ENCODE results near the gene HPSE. TPM values are rescaled to one million over a fixed set of nuclear protein-coding genes. Genes with fewer than 3 reads are reported as not detected.

HPSE gene
- polyA plus RNA-seq, 1 of the 3 experiments (the other 2 are of a cell fraction) = 1.7 TPM

DNA sequence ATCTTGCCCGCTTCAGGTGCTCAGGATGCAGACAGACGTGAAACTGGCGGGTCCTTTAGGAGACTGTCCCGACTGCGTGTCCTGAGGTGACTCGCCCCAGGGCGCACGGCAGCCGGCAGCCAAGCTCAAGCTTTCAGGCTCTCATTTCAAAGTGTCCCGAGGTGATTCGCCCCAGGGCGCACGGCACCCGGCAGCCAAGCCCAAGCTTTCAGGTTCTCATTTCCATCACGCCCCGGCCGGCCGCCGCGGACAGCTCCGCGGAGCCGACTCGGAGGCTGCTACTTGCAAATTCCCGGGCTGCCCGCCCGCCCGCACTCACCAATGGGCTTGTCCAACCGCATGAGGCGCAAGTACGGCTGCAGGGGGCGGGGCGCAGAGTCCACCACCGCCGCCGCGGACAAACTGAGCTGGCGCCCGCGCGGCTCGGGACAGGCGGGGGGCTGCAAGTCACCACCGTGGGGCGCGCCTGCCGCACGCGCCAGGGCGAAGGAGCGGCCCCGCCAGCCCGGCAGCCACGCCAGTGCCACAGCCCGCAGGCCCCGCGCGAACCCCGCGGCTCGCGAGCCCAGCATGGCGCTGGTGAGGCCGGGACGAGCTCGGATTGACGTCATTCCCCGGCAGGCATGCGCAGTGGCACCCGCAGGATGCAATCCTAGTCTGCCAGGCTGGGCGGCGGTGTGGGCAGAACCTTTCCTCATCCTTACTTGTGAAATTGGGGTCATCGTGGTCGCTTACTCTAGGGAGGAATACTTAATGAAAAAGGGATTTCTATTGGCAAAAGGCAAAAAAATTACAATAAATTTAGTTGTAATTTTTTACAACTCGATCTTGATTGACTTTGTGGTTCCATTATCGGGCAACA is 50.2 kb downstream of the HPSE start, which contains the start of gene COQ2 (continued):
- TF ChIP-seq TAF1 (IDR thresholded peaks at IDR 0.05; ENCODE audit: borderline replicate concordance, low read depth, low read length) (peak; percentile 83), FOXJ3 (CRISPR knock-in tag; IDR thresholded peaks at IDR 0.05) (no peak), EZH2phosphoT487 (IDR thresholded peaks at IDR 0.05; ENCODE audit: borderline replicate concordance, low read depth) (no peak)
- TF ChIP-seq, protein P1, sequence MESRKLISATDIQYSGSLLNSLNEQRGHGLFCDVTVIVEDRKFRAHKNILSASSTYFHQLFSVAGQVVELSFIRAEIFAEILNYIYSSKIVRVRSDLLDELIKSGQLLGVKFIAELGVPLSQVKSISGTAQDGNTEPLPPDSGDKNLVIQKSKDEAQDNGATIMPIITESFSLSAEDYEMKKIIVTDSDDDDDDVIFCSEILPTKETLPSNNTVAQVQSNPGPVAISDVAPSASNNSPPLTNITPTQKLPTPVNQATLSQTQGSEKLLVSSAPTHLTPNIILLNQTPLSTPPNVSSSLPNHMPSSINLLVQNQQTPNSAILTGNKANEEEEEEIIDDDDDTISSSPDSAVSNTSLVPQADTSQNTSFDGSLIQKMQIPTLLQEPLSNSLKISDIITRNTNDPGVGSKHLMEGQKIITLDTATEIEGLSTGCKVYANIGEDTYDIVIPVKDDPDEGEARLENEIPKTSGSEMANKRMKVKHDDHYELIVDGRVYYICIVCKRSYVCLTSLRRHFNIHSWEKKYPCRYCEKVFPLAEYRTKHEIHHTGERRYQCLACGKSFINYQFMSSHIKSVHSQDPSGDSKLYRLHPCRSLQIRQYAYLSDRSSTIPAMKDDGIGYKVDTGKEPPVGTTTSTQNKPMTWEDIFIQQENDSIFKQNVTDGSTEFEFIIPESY (IDR thresholded peaks at IDR 0.05; ENCODE audit: borderline replicate concordance, low read depth) = no peak; the same call in 1 of the 2 replicates

DNA sequence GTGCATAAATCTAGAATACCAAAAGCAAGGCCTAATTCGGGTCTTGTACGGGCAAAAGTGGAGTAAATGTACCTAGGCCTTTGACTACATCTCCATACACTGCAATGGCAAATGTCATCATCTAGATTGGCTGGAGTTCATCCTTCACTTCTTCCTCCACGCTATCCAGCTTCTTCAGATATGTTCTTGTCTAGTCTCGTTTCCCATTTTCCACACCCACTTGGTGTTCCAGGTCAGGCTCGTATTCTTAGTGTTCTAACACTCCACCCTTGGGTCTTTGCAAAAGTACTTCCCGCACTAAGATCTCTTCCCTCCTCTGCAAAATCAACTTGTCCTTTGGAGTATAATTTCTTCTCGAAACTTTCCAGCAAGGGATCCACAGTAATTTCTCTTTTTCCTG is 51.5 kb downstream of the HPSE start:
- DNase-seq = no peak
- H3K9me2 ChIP-seq = no peaks in the 10 kb centered on the region
- H3K27me3 ChIP-seq (ENCODE audit: insufficient read depth) = no peaks in the 10 kb centered on the region
- 98% methylated on average over 7 of the region's 7 CpGs for WGBS (ENCODE audit: low lambda C conversion rate)
- no peaks in the 10 kb centered on the region for H3F3A ChIP-seq (replicated peaks; ENCODE audit: insufficient read depth)
- H3K4me3 ChIP-seq (ENCODE audit: low read depth in 2 of 2, low read length in 1 of 2) = peak overlapping the region in 1 of 2 experiments; percentile 79; a peak in 1 of 4 replicates
- ChIA-PET POLR2A (no interaction called here), CTCF (interaction anchor here (1.1 to 3.2 kb wide), 5 partner anchors 22 to 401 kb away, joined by 3 to 16 read pairs (median 4); no protein-coding TSS in a partner anchor)
- no peaks in the 10 kb centered on the region for H3K9me3 ChIP-seq
- no peak overlapping the region for H3K27ac ChIP-seq (ENCODE audit: low read depth in 2 of 2, low read length in 1 of 2)
- H4K20me1 ChIP-seq (ENCODE audit: insufficient read depth) = no peaks in the 10 kb centered on the region
- H3K4me2 ChIP-seq = peak overlapping the region; percentile 95; the same call in 1 of the 2 replicates
- TF ChIP-seq, protein P2, sequence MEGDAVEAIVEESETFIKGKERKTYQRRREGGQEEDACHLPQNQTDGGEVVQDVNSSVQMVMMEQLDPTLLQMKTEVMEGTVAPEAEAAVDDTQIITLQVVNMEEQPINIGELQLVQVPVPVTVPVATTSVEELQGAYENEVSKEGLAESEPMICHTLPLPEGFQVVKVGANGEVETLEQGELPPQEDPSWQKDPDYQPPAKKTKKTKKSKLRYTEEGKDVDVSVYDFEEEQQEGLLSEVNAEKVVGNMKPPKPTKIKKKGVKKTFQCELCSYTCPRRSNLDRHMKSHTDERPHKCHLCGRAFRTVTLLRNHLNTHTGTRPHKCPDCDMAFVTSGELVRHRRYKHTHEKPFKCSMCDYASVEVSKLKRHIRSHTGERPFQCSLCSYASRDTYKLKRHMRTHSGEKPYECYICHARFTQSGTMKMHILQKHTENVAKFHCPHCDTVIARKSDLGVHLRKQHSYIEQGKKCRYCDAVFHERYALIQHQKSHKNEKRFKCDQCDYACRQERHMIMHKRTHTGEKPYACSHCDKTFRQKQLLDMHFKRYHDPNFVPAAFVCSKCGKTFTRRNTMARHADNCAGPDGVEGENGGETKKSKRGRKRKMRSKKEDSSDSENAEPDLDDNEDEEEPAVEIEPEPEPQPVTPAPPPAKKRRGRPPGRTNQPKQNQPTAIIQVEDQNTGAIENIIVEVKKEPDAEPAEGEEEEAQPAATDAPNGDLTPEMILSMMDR (IDR thresholded peaks at IDR 0.05) = no peak
- TF ChIP-seq NFIC (IDR thresholded peaks at IDR 0.05; ENCODE audit: borderline replicate concordance) (no peak), TCF12 (IDR thresholded peaks at IDR 0.05) (no peak), FOSL2 (IDR thresholded peaks at IDR 0.05; ENCODE audit: borderline replicate concordance, low read depth) (no peak), NRF1 (IDR thresholded peaks at IDR 0.05; ENCODE audit: low read depth, low read length) (no peak), RAD21 (IDR thresholded peaks at IDR 0.05; ENCODE audit: low read length) (no peak), RXRA (IDR thresholded peaks at IDR 0.05; ENCODE audit: borderline replicate concordance, low read depth) (no peak), GATA2 (CRISPR knock-in tag; IDR thresholded peaks at IDR 0.05) (no peak), SIN3A (IDR thresholded peaks at IDR 0.05; ENCODE audit: borderline replicate concordance, low read depth, low read length) (no peak), MXI1 (IDR thresholded peaks at IDR 0.05; ENCODE audit: low read depth, low read length) (no peak), CHD2 (IDR thresholded peaks at IDR 0.05; ENCODE audit: low read length, partially characterized antibody) (no peak), TAF1 (IDR thresholded peaks at IDR 0.05; ENCODE audit: borderline replicate concordance, low read depth, low read length) (no peak), FOXM1 (IDR thresholded peaks at IDR 0.05; ENCODE audit: low read depth) (no peak), POLR2AphosphoS5 (IDR thresholded peaks at IDR 0.05; ENCODE audit: low read depth, low read length) (no peak), JUND (IDR thresholded peaks at IDR 0.05) (no peak)
- TF ChIP-seq, protein P3, sequence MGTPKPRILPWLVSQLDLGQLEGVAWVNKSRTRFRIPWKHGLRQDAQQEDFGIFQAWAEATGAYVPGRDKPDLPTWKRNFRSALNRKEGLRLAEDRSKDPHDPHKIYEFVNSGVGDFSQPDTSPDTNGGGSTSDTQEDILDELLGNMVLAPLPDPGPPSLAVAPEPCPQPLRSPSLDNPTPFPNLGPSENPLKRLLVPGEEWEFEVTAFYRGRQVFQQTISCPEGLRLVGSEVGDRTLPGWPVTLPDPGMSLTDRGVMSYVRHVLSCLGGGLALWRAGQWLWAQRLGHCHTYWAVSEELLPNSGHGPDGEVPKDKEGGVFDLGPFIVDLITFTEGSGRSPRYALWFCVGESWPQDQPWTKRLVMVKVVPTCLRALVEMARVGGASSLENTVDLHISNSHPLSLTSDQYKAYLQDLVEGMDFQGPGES (IDR thresholded peaks at IDR 0.05; ENCODE audit: low read depth, low read length) = no peak
- H3K36me3 ChIP-seq (replicated peaks in 1 of 2; ENCODE audit: control insufficient read depth in 1 of 2, insufficient read depth in 2 of 2, low read length in 1 of 2) = peaks cover 0 to 5% of the 10 kb centered on the region in 2 experiments
- H3K9ac ChIP-seq = peak overlapping the region; percentile 61; the same call in 1 of the 2 replicates
- H3K4me1 ChIP-seq (ENCODE audit: control insufficient read depth in 1 of 2, insufficient read depth in 2 of 2, low read depth in 1 of 2, low read length in 1 of 2) = peaks cover 0 to 7% of the 10 kb centered on the region in 2 experiments; a peak in 2 of 4 replicates
- no peak overlapping the region for H2AFZ ChIP-seq (ENCODE audit: low read depth)
- H3K79me2 ChIP-seq (ENCODE audit: insufficient read depth) = peaks cover 18% of the 10 kb centered on the region; the same call in 1 of the 2 replicates
